SKM-1 treated with dmso at 0.1 percent for 144 hours (cell line): ENCODE results near the gene AK9.

Experiments used
- DNase-seq: peaks from one replicate; lab custom pipeline; 2025; ENCODE audit not compliant: unreplicated experiment; lab: John Stamatoyannopoulos, UW

AK9 gene

GRCh38 chr6:109448615-109449014 is 242.4 kb downstream of the AK9 start:
- no peak for DNase-seq

GRCh38 chr6:109447878-109448555 is 243.0 kb downstream of the AK9 start:
- no peak for DNase-seq

DNA sequence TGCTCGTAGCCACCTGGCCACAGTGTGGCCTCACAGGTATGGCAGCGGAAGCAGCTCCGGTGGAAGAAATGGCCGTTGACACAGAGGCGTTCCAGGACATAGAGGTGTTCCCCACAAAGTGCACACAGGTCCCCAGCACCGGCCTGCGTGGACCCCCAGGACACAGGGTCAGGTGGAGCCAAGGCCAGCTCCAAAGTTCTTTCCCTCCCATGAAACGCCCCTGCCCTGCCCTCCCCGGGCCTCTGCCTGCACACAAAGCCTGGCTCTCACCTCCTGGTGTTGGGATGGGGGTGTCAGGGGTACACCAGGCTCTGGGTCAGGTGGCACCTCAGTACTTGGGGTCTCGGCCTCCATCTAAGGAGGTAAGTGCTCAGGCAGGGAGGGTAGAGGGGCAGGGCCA is 243.9 kb downstream of the AK9 start:
- DNase-seq: no peak

DNA sequence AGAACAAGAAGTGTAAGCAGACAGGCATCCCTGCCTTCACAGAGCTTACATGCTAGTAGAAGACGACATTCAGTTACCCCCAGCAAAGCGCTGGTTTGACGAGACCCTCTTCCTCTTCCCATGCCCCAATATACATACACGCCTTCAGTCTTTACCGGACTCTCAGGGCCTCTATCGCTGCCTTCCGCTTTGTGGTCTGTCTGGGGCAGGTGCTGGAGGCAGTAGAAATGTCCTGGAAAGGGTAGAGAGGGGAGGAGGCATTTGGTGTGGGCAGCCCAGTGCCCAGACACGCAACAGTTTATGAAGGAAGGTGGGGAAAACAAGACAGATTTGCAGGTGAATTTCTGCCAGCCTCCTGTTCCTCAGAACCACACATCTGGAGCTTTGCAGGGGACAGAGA is 244.5 kb downstream of the AK9 start:
- no peak for DNase-seq

GRCh38 chr6:109446072-109446471 is 244.9 kb downstream of the AK9 start:
- DNase-seq: no peak

- DNase-seq: no peak
Measured at GRCh38 chr6:109445382-109445781, 245.6 kb downstream of the AK9 start.

DNA sequence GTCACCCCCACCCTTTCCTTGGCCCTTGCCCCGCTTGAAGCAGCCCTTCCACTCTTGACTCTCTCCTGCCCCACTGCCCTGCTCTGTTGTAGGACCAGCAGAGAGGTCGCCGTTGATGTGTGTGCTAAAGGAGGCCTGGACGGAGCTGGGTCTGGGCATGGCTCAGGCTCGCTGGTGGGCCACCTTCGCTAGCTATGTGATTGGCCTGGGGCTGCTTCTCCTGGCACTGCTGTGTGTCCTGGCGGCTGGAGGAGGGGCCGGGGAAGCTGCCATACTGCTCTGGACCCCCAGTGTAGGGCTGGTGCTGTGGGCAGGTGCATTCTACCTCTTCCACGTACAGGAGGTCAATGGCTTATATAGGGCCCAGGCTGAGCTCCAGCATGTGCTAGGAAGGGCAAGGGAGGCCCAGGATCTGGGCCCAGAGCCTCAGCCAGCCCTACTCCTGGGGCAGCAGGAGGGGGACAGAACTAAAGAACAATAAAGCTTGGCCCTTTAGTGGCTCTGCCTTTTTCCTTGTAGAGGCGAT is 247.5 kb downstream of the AK9 start:
- DNase-seq: no peak
